Liver (tissue), 9 donors: ENCODE data around the gene MCFD2. TPM values are rescaled to one million over a fixed set of nuclear protein-coding genes. Genes with fewer than 3 reads are reported as not detected.
"Not testable (repeated sequence)": the region's sequence is repeated elsewhere in the genome, so short reads cannot be mapped to it uniquely, and the experiment has no call there.

Source experiments
- DNase-seq: peaks from one replicate; pipeline ENCODE4 v3.0.0-alpha.2; 2017; ENCODE audit warnings: low spot score
- H3K27ac ChIP-seq, 2 donors: one replicate each; pipeline ENCODE4 v1.7.0; 2013; ENCODE audit warnings: inconsistent platforms in 2 of 2, low read length in 2 of 2, control low read depth in 1 of 2, low read depth in 1 of 2, mild to moderate bottlenecking in 1 of 2
- H3K27me3 ChIP-seq, 4 donors: one replicate each; pipeline versions ENCODE4 v1.6.1 to v1.7.0; 2013; ENCODE audit warnings: low read length in 3 of 4, inconsistent platforms in 1 of 4, mild to moderate bottlenecking in 1 of 4, moderate library complexity in 1 of 4; ENCODE audit not compliant: control insufficient read depth in 4 of 4, insufficient read depth in 4 of 4
- H3K36me3 ChIP-seq, 4 donors: one replicate each; pipeline versions ENCODE4 v1.6.1 to v1.7.0; 2013; ENCODE audit warnings: low read length in 3 of 4, mild to moderate bottlenecking in 3 of 4, low read depth in 1 of 4, moderate library complexity in 1 of 4; ENCODE audit not compliant: control insufficient read depth in 4 of 4, insufficient read depth in 3 of 4
- H3K4me1 ChIP-seq, 4 donors: one replicate each; pipeline versions ENCODE4 v1.6.1 to v1.7.0; 2013; ENCODE audit warnings: low read length in 3 of 4, mild to moderate bottlenecking in 3 of 4, moderate library complexity in 1 of 4; ENCODE audit not compliant: control insufficient read depth in 4 of 4, insufficient read depth in 4 of 4
- H3K4me3 ChIP-seq, 3 donors: one replicate each; pipeline versions ENCODE4 v1.6.1 to v1.7.0; 2013; ENCODE audit warnings: low read length in 3 of 3, control low read depth in 1 of 3, low read depth in 1 of 3, mild to moderate bottlenecking in 1 of 3
- H3K9ac ChIP-seq, 2 donors: one replicate each; pipeline ENCODE4 v1.7.0; 2013; ENCODE audit warnings: low read length in 2 of 2, mild to moderate bottlenecking in 2 of 2, moderate library complexity in 2 of 2, control low read depth in 1 of 2, low read depth in 1 of 2
- H3K9me3 ChIP-seq, 4 donors: one replicate each; pipeline versions ENCODE4 v1.6.1 to v1.7.0; 2013; ENCODE audit warnings: low read length in 3 of 4; ENCODE audit not compliant: control insufficient read depth in 4 of 4
- ATF3 ChIP-seq: IDR thresholded peaks from 2 replicates; pipeline ENCODE4 v1.6.1; 2016; ENCODE audit warnings: antibody characterized with exemption
- CTCF ChIP-seq: fragments of 150-350 bp; IDR thresholded peaks from 2 replicates; pipeline ENCODE4 v1.5.1; 2017; ENCODE audit warnings: improper control_type of control experiment, low read depth, low read length; ENCODE audit not compliant: missing input control
- EGR1 ChIP-seq, 2 donors: IDR thresholded peaks; 2 replicates each; pipeline ENCODE4 v1.6.1; 2016 to 2018; ENCODE audit warnings: antibody characterized with exemption in 2 of 2, low read depth in 2 of 2
- FOXA1 ChIP-seq: IDR thresholded peaks from 2 replicates; pipeline ENCODE4 v1.6.1; 2016; ENCODE audit warnings: antibody characterized with exemption
- FOXA2 ChIP-seq: IDR thresholded peaks from 2 replicates; pipeline ENCODE4 v1.6.1; 2016; ENCODE audit warnings: antibody characterized with exemption
- GABPA ChIP-seq, 2 donors: IDR thresholded peaks in 1 of 2; conservative IDR thresholded peaks in 1 of 2; 2 replicates each; pipeline ENCODE4 v1.6.1; 2016; ENCODE audit warnings: antibody characterized with exemption in 2 of 2, mild to moderate bottlenecking in 1 of 2, moderate library complexity in 1 of 2
- HNF4A ChIP-seq, 2 donors: conservative IDR thresholded peaks; 2 replicates each; pipeline ENCODE4 v1.6.1; 2016; ENCODE audit warnings: antibody characterized with exemption in 2 of 2, mild to moderate bottlenecking in 2 of 2
- MAX ChIP-seq: IDR thresholded peaks from 2 replicates; pipeline ENCODE4 v1.6.1; 2016; ENCODE audit warnings: antibody characterized with exemption
- NR2F2 ChIP-seq: IDR thresholded peaks from 2 replicates; pipeline ENCODE4 v1.6.1; 2016; ENCODE audit warnings: antibody characterized with exemption
- RAD21 ChIP-seq, 2 donors: IDR thresholded peaks; 2 replicates each; pipeline ENCODE4 v1.6.1; 2016; ENCODE audit warnings: antibody characterized with exemption in 2 of 2, mild to moderate bottlenecking in 2 of 2
- REST ChIP-seq: IDR thresholded peaks from 2 replicates; pipeline ENCODE4 v1.6.1; 2016; ENCODE audit warnings: antibody characterized with exemption, mild to moderate bottlenecking
- RXRA ChIP-seq, 2 donors: IDR thresholded peaks; 2 replicates each; pipeline ENCODE4 v1.6.1; 2017 to 2018; ENCODE audit warnings: antibody characterized with exemption in 2 of 2, mild to moderate bottlenecking in 1 of 2
- YY1 ChIP-seq: IDR thresholded peaks from 2 replicates; pipeline ENCODE4 v1.6.1; 2016; ENCODE audit warnings: antibody characterized with exemption, mild to moderate bottlenecking
- ZBTB33 ChIP-seq: IDR thresholded peaks from 2 replicates; pipeline ENCODE4 v1.6.1; 2016; ENCODE audit warnings: antibody characterized with exemption
- WGBS: extraction: QIAGEN DNeasy Blood & Tissue Kit; methylation state at CpG from one replicate; pipeline ENCODE4 v1.1.7; 2013; 5-methylcytosine and 5-hydroxymethylcytosine counted together
- polyA plus RNA-seq, 2 donors: library from polyadenylated mRNA; stranded (reverse) in 1 of 2; unstranded in 1 of 2; fragments of 200-250 nt in 1 of 2; fragments of >200 nt in 1 of 2; fragmentation: Nextera tagmentation in 1 of 2; extraction: Ambion mirVana in 1 of 2; gene quantifications; one replicate each; pipeline versions ENCODE4 v1.2.1 to v1.2.3, GENCODE V29; 2013 to 2015
- total RNA-seq, 2 donors: library from RNA; depleted of rRNA; stranded (reverse); fragments of >200 nt; gene quantifications; one replicate each; pipeline ENCODE4 v1.2.3, GENCODE V29; 2014
- donor health status: healthy.
- donor health status: healthy.
- donor health status: healthy.
- donor health status: healthy.
- donor health status: healthy.

MCFD2 gene
- total and polyA plus RNA-seq, 4 donors: 81.8 to 148 (median 129) TPM

- TF ChIP-seq RXRA (IDR thresholded peaks at IDR 0.05) (no peak), ATF3 (no peak), FOXA2 (no peak), ZBTB33 (no peak), MAX (no peak), REST (no peak), RAD21 (IDR thresholded peaks at IDR 0.05) (no peak), GABPA (IDR thresholded peaks at IDR 0.05 in 1 of 2, conservative IDR thresholded peaks at IDR 0.05 in 1 of 2) (no peak), EGR1 (IDR thresholded peaks at IDR 0.05; ENCODE audit: low read depth in 2 of 2) (no peak), FOXA1 (no peak), NR2F2 (no peak), YY1 (no peak), CTCF (no peak), HNF4A (conservative IDR thresholded peaks at IDR 0.05) (no peak)
- H3K36me3 ChIP-seq: peaks cover 8 to 47% (median 36%) of the 10 kb centered on the region in 4 donors
- no peaks in the 10 kb centered on the region for H3K27me3 ChIP-seq
- H3K9me3 ChIP-seq: no peaks in the 10 kb centered on the region
- no peak overlapping the region for H3K9ac ChIP-seq
- H3K4me1 ChIP-seq: peaks cover 2 to 19% (median 9%) of the 10 kb centered on the region in 4 donors
- WGBS: 87% methylated on average over 4 of the region's 4 CpGs
- DNase-seq: no peak
- H3K27ac ChIP-seq: no peak overlapping the region
- no peak overlapping the region for H3K4me3 ChIP-seq
Observed at GRCh38 chr2:46909150-46909549, 6.5 kb downstream of the MCFD2 start.

- H3K36me3 ChIP-seq: peaks cover 10 to 47% (median 37%) of the 10 kb centered on the region in 4 donors
- WGBS: 96% methylated on average over 10 of the region's 10 CpGs
Observed at GRCh38 chr2:46904908-46905678, 10.5 kb downstream of the MCFD2 start.

GRCh38 chr2:46902980-46903379 lies 12.6 kb downstream of the MCFD2 start:
- 83% methylated on average over 6 of the region's 6 CpGs for WGBS
- not testable (repeated sequence) for H3K27ac ChIP-seq, H3K9ac ChIP-seq

More at GRCh38 chr2:46904908-46905678, 10.5 kb downstream of the MCFD2 start:
- DNase-seq, H3K9ac ChIP-seq, H3K4me1 ChIP-seq, H3K27ac ChIP-seq, H3K4me3 ChIP-seq, H3K27me3 ChIP-seq, H3K9me3 ChIP-seq: not testable (repeated sequence)

More at GRCh38 chr2:46902980-46903379, 12.6 kb downstream of the MCFD2 start:
- H3K4me1 ChIP-seq, H3K27me3 ChIP-seq, DNase-seq, H3K9me3 ChIP-seq, H3K4me3 ChIP-seq: not testable (repeated sequence)
- peaks cover 6 to 28% (median 26%) of the 10 kb centered on the region in 4 donors for H3K36me3 ChIP-seq
